GM12892 (cell line): Measurements from ENCODE around the gene LKAAEAR1.

Source experiments
- POLR2AphosphoS5 ChIP-seq: IDR thresholded peaks from 2 replicates; pipeline ENCODE4 v1.6.1; 2011; ENCODE audit warnings: low read depth, low read length, control low read depth
- TAF1 ChIP-seq: IDR thresholded peaks from 2 replicates; pipeline ENCODE4 v1.6.1; 2011; ENCODE audit warnings: low read depth, mild to moderate bottlenecking, control low read depth, low read length, borderline replicate concordance

DNA sequence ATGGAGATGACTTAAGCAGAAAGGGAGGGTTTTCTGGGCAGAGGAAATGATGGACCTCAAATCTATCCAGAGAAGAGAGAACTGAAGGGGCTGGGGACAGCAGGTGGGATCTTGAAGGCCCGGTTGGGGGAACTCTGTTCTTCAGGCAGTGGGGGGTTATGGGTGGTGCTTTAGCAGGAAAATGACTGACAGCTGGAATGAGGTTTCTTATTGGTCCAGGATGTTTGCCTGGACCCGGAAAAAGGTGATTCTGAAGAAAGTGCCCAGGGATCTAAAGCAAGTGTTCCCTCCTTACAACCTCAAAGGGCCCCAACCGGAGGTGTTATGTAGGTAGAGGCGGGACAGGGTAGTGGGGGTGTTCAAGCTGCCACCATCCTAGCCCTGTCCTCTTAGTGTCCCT is 11.3 kb upstream of the LKAAEAR1 start:
- no peak for TF ChIP-seq TAF1
- TF ChIP-seq POLR2AphosphoS5 = no peak
